Lower lobe of right lung (tissue), 2 donors: ENCODE data around the gene SMAD5. TPM values are rescaled to one million over a fixed set of nuclear protein-coding genes. Genes with fewer than 3 reads are reported as not detected.

ENCODE experiments used
- ATAC-seq, 2 donors: fragments of 200-7000 bp; cut with Tn5 transposase; one replicate each; pipeline ENCODE4 v1.9.1; 2020 to 2022; ENCODE audit warnings: mild to moderate bottlenecking in 2 of 2, moderate library complexity in 2 of 2
- DNase-seq: peaks from one replicate; pipeline ENCODE4 v3.0.0-alpha.2; 2020
- H3K27ac ChIP-seq: fragments of 200-600 bp; one replicate; pipeline ENCODE4 v1.8.0; 2022
- H3K27me3 ChIP-seq: fragments of 200-600 bp; one replicate; pipeline ENCODE4 v1.8.0; 2022; ENCODE audit warnings: low read depth
- H3K36me3 ChIP-seq: fragments of 200-600 bp; one replicate; pipeline ENCODE4 v1.8.0; 2022; ENCODE audit warnings: mild to moderate bottlenecking
- H3K4me1 ChIP-seq: fragments of 200-600 bp; one replicate; pipeline ENCODE4 v1.8.0; 2022
- H3K4me3 ChIP-seq: fragments of 200-600 bp; one replicate; pipeline ENCODE4 v1.8.0; 2022; ENCODE audit warnings: mild to moderate bottlenecking
- H3K9me3 ChIP-seq: fragments of 200-600 bp; one replicate; pipeline ENCODE4 v1.8.0; 2022
- CTCF ChIP-seq: fragments of 200-600 bp; IDR thresholded peaks from one replicate; pipeline ENCODE4 v1.8.0; 2022; ENCODE audit warnings: antibody characterized with exemption, mild to moderate bottlenecking
- intact Hi-C: fragments of 100-400 bp; cut with DNase I; formaldehyde crosslinking; loops from one replicate; pipeline ENCODE4 v1.11.0; 2022
- total RNA-seq: library from RNA; stranded (reverse); fragmentation: NEBNext Ultra II Directional; extraction: Animal tissue kit (Norgen Biotek cat#: 25700); gene quantifications from one replicate; pipeline ENCODE4 v1.2.1, GENCODE V29; 2021
- donor health status: DM: no; HTN: yes; CAD: no; lungs with severe emphysema.

SMAD5 gene
- total RNA-seq, 1 donor from 2014 or later: 61.9 TPM

DNA sequence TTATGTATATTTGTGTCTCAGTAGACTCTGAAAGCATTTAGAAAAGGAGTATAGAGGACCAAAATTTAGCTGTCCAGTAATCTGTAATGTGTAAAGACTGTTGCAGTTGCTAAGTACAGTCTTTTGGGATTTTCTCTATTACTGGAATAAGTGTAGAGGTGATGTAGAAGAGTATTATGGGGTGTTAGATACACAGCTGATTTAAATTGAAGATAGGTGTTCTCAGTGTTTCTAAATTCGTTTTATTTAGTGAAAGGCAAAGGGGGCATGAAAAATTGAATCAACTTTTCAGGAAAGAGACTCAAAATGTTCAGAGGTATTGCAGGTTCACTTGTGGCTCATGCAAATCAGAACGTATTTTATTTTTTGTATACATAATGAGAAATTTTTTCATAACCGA lies 13.6 kb downstream of the SMAD5 start:
- intact Hi-C loops: no loop called here
- ATAC-seq (no peak), DNase-seq (no peak)
- Histone ChIP-seq H3K27me3 (no peaks in the 10 kb centered on the region), H3K4me1 (peaks cover 41% of the 10 kb centered on the region), H3K4me3 (no peak overlapping the region), H3K9me3 (no peaks in the 10 kb centered on the region), H3K36me3 (no peaks in the 10 kb centered on the region), H3K27ac (no peak overlapping the region)
- no peak for TF ChIP-seq CTCF

GRCh38 chr5:136147632-136148031 lies 15.0 kb downstream of the SMAD5 start:
- Histone ChIP-seq H3K27ac (no peak overlapping the region), H3K27me3 (no peaks in the 10 kb centered on the region), H3K4me3 (no peak overlapping the region), H3K36me3 (no peaks in the 10 kb centered on the region), H3K9me3 (no peaks in the 10 kb centered on the region), H3K4me1 (peaks cover 27% of the 10 kb centered on the region)
- no peak for DNase-seq
- intact Hi-C loops: no loop called here
- no peak for ATAC-seq
- TF ChIP-seq CTCF: no peak

DNA sequence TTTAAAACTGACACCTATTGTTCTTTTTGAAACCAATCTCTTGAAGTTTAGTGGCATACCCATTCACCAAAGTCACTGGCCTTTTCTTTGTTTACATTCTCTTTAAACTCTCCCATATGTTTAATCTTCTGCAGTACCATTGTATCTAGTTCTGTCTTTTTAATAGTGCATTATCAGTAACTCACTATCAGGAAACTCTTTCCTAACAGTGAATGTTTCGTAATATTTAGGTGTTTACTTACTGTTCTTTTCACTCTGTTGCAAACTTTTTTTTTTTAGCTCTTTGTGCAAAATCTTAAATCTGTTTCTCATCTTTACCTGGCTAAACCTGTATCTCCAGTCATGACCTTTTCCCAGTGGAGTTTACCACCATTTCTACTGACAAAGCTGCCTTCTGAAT lies 17.2 kb downstream of the SMAD5 start:
- intact Hi-C loops: no loop called here
- DNase-seq (no peak), ATAC-seq (no peak)
- Histone ChIP-seq H3K4me1 (peaks cover 24% of the 10 kb centered on the region), H3K4me3 (no peak overlapping the region), H3K27me3 (no peaks in the 10 kb centered on the region), H3K27ac (no peak overlapping the region), H3K36me3 (peaks cover 16% of the 10 kb centered on the region), H3K9me3 (no peaks in the 10 kb centered on the region)
- TF ChIP-seq CTCF: no peak

DNA sequence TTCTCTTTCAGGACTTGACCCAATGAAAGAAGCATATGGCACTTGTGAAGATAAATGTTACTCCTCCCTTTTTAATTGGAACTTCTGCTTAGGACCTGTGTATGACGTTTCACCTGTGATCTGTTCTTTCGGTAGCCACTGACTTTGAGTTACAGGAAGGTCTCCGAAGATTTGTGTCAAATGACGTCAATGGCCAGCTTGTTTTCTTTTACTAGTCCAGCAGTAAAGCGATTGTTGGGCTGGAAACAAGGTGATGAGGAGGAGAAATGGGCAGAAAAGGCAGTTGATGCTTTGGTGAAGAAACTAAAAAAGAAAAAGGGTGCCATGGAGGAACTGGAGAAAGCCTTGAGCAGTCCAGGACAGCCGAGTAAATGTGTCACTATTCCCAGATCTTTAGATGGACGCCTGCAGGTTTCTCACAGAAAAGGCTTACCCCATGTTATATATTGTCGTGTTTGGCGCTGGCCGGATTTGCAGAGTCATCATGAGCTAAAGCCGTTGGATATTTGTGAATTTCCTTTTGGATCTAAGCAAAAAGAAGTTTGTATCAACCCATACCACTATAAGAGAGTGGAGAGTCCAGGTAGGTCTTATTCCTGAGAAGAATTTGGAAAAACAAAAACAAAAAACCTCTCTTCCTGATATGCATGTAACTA lies 21.1 kb downstream of the SMAD5 start:
- H3K4me1 ChIP-seq: peaks cover 18% of the 10 kb centered on the region
- peaks cover 34% of the 10 kb centered on the region for H3K36me3 ChIP-seq
- ATAC-seq: no peak
- H3K27ac ChIP-seq: no peak overlapping the region
- no peak for TF ChIP-seq CTCF
- H3K4me3 ChIP-seq: no peak overlapping the region
- H3K9me3 ChIP-seq: no peaks in the 10 kb centered on the region
- no peak for DNase-seq
- intact Hi-C loops: no loop called here
- H3K27me3 ChIP-seq: no peaks in the 10 kb centered on the region

GRCh38 chr5:136155078-136155477 lies 22.4 kb downstream of the SMAD5 start:
- no peaks in the 10 kb centered on the region for H3K27me3 ChIP-seq
- no peaks in the 10 kb centered on the region for H3K9me3 ChIP-seq
- no peak for TF ChIP-seq CTCF
- H3K27ac ChIP-seq: no peak overlapping the region
- intact Hi-C loops: no loop called here
- ATAC-seq (no peak), DNase-seq (no peak)
- H3K4me3 ChIP-seq: no peak overlapping the region
- peaks cover 34% of the 10 kb centered on the region for H3K36me3 ChIP-seq
- H3K4me1 ChIP-seq: peaks cover 16% of the 10 kb centered on the region

GRCh38 chr5:136155761-136156160 lies 23.1 kb downstream of the SMAD5 start:
- H3K27ac ChIP-seq: no peak overlapping the region
- DNase-seq (no peak), ATAC-seq (no peak)
- no peak overlapping the region for H3K4me3 ChIP-seq
- intact Hi-C loops: no loop called here
- TF ChIP-seq CTCF: no peak
- no peaks in the 10 kb centered on the region for H3K9me3 ChIP-seq
- peaks cover 37% of the 10 kb centered on the region for H3K36me3 ChIP-seq
- H3K27me3 ChIP-seq: no peaks in the 10 kb centered on the region
- peaks cover 10% of the 10 kb centered on the region for H3K4me1 ChIP-seq
